HepG2 (cell line): ENCODE results near the gene EPB41L5. TPM values are rescaled to one million over a fixed set of nuclear protein-coding genes. Genes with fewer than 3 reads are reported as not detected.

Source experiments
- ATAC-seq: fragments of 200-7000 bp; cut with Tn5 transposase; 3 replicates; pipeline ENCODE4 v1.9.1; 2020; ENCODE audit warnings: mild to moderate bottlenecking, moderate library complexity
- BruUV-seq: library from RNA; stranded (reverse); fragments of 400-500 nt; replicated peaks from 2 replicates; lab custom pipeline; 2021; lab: Mats Ljungman, UMichigan
- CTCF ChIA-PET: fragments of 300-600 bp; formaldehyde crosslinking; extraction: SDS; loops from one replicate; lab custom pipeline; 2021; ENCODE audit warnings: low total read pairs, inconsistent platforms, low intra/inter-chr PET ratio; lab: Yijun Ruan, JAX
- POLR2A ChIA-PET: fragments of 350-600 bp; sonication (Branson Sonifier 250); formaldehyde crosslinking; loops from one replicate; lab custom pipeline; 2020; ENCODE audit warnings: antibody characterized with exemption, inconsistent platforms; lab: Yijun Ruan, JAX
- DNase-seq: peaks from one replicate; pipeline ENCODE4 v3.0.0-alpha.2; 2015; ENCODE audit warnings: low spot score
- FAIRE-seq: peaks from 3 replicates; lab custom pipeline; 2011; peaks lifted over from hg19 to GRCh38; lab: Jason Lieb, UNC
- H2AFZ ChIP-seq: one replicate; pipeline ENCODE4 v1.6.1; 2011; ENCODE audit warnings: low read length, inconsistent platforms
- H3K27ac ChIP-seq: fragments of 300-600 bp; 3 replicates; pipeline ENCODE4 v1.8.0; 2011; ENCODE audit warnings: mixed run types, mild to moderate bottlenecking, mixed read lengths, low read length, inconsistent platforms; ENCODE audit not compliant: insufficient read depth; ENCODE audit errors: extremely low read length
- H3K27me3 ChIP-seq, 2 experiments: fragments of 200-600 bp in 1 of 2; 2 replicates in 1 of 2; 3 replicates in 1 of 2; pipeline versions ENCODE4 v1.6.0 to v1.8.0; 2011; ENCODE audit warnings: low read length in 2 of 2, mild to moderate bottlenecking in 2 of 2, moderate library complexity in 2 of 2, inconsistent platforms in 1 of 2; ENCODE audit not compliant: insufficient read depth in 2 of 2, control insufficient read depth in 1 of 2
- H3K36me3 ChIP-seq, 2 experiments: fragments of 200-600 bp in 1 of 2; replicated peaks in 1 of 2; 2 replicates in 1 of 2; 3 replicates in 1 of 2; pipeline versions ENCODE4 v1.5.1 to v1.8.0; 2011; ENCODE audit warnings: low read length in 2 of 2, inconsistent platforms in 1 of 2; ENCODE audit not compliant: insufficient read depth in 2 of 2, control insufficient read depth in 1 of 2
- H3K4me1 ChIP-seq: 2 replicates; pipeline ENCODE4 v1.5.1; 2012; ENCODE audit warnings: low read length, inconsistent platforms; ENCODE audit not compliant: insufficient read depth
- H3K4me2 ChIP-seq: 2 replicates; pipeline ENCODE4 v1.6.0; 2011; ENCODE audit warnings: low read depth, low read length, inconsistent platforms
- H3K4me3 ChIP-seq, 3 experiments: fragments of 200-600 bp in 1 of 3; sonication (generic), shearing (Covaris generic) in 1 of 3; replicated peaks in 1 of 3; 2 replicates each; pipeline ENCODE4 v1.5.1; 2011 to 2016; ENCODE audit warnings: low read length in 3 of 3, inconsistent platforms in 2 of 3, low read depth in 2 of 3, mild to moderate bottlenecking in 2 of 3, control low read depth in 1 of 3, mixed read lengths in 1 of 3; ENCODE audit not compliant: insufficient read depth in 1 of 3
- H3K79me2 ChIP-seq: one replicate; pipeline ENCODE4 v1.6.1; 2011; ENCODE audit warnings: low read length, inconsistent platforms; ENCODE audit not compliant: insufficient read depth
- H3K9ac ChIP-seq: 2 replicates; pipeline ENCODE4 v1.6.0; 2011; ENCODE audit warnings: mild to moderate bottlenecking, low read depth, low read length, inconsistent platforms; ENCODE audit not compliant: insufficient read depth
- H3K9me3 ChIP-seq: 2 replicates; pipeline ENCODE4 v1.5.1; 2012; ENCODE audit warnings: mild to moderate bottlenecking, low read length
- H4K20me1 ChIP-seq: 2 replicates; pipeline ENCODE4 v1.6.0; 2011; ENCODE audit warnings: inconsistent platforms, mild to moderate bottlenecking, low read length, moderate library complexity; ENCODE audit not compliant: insufficient read depth
- ARNT ChIP-seq: fragments of 450-650 bp; IDR thresholded peaks from 2 replicates; pipeline ENCODE4 v1.6.1; 2017
- ATF7-NPFF ChIP-seq: sonication (generic); formaldehyde crosslinking; IDR thresholded peaks from 2 replicates; pipeline ENCODE4 v1.8.1; 2023; ENCODE audit warnings: mild to moderate bottlenecking, low read depth, missing genetic modification reagents, moderate library complexity
- CCDC6 ChIP-seq: sonication (generic); formaldehyde crosslinking; IDR thresholded peaks from 2 replicates; pipeline ENCODE4 v1.8.1; 2022; ENCODE audit warnings: mild to moderate bottlenecking, missing genetic modification reagents, moderate library complexity
- FOXP1 ChIP-seq, 2 experiments: fragments of 450-650 bp in 1 of 2; IDR thresholded peaks; 2 replicates each; pipeline ENCODE4 v1.6.1; 2017 to 2018; ENCODE audit warnings: antibody characterized with exemption in 1 of 2
- MEIS2 ChIP-seq: sonication (generic); formaldehyde crosslinking; IDR thresholded peaks from 2 replicates; pipeline ENCODE4 v1.9.0; 2021; ENCODE audit warnings: mild to moderate bottlenecking, missing genetic modification reagents
- PCBP2 ChIP-seq: fragments of 200-400 bp; formaldehyde crosslinking; optimal IDR thresholded peaks from 2 replicates; pipeline ENCODE3; 2018; ENCODE audit warnings: low read length, low read depth; ENCODE audit not compliant: poor library complexity, severe bottlenecking
- SALL1 ChIP-seq: sonication (generic); formaldehyde crosslinking; IDR thresholded peaks from 2 replicates; pipeline ENCODE4 v1.8.0; 2022; ENCODE audit warnings: mild to moderate bottlenecking, missing genetic modification reagents
- SAP130 ChIP-seq: IDR thresholded peaks from 2 replicates; pipeline ENCODE4 v1.6.1; 2016; ENCODE audit warnings: low read depth
- SOX13 ChIP-seq, 3 experiments: fragments of 450-650 bp in 1 of 3; sonication (generic) in 1 of 3; formaldehyde crosslinking in 1 of 3; IDR thresholded peaks in 2 of 3; conservative IDR thresholded peaks in 1 of 3; 2 replicates each; pipeline versions ENCODE4 v1.5.0 to v1.6.1; 2016 to 2020; ENCODE audit warnings: antibody characterized with exemption in 1 of 3, mild to moderate bottlenecking in 1 of 3, missing compliant biosample characterization in 1 of 3, missing genetic modification reagents in 1 of 3, moderate library complexity in 1 of 3
- ZBTB20 ChIP-seq: sonication (generic); formaldehyde crosslinking; IDR thresholded peaks from 2 replicates; pipeline ENCODE4 v1.8.1; 2023; ENCODE audit warnings: missing genetic modification reagents, low read depth, mild to moderate bottlenecking, borderline replicate concordance
- ZNF3 ChIP-seq: IDR thresholded peaks from 2 replicates; pipeline ENCODE4 v1.7.0; 2017; ENCODE audit warnings: inconsistent platforms
- ZNF674 ChIP-seq: sonication (generic); formaldehyde crosslinking; IDR thresholded peaks from 2 replicates; pipeline ENCODE4 v1.5.0; 2020; ENCODE audit warnings: low read depth, mild to moderate bottlenecking, missing genetic modification reagents
- WGBS: methylation state at CpG from one replicate; pipeline ENCODE4 v1.1.6; 2017; ENCODE audit warnings: low lambda C conversion rate; 5-methylcytosine and 5-hydroxymethylcytosine counted together
- in situ Hi-C: cut with HindIII; loops from 2 replicates; pipeline ENCODE4 v1.10.0; 2017; ENCODE audit warnings: low pct_unique_long_range_greater_than_20kb; ENCODE audit not compliant: extremely low pct_ligation_motif_present
- intact Hi-C: fragments of 100-400 bp; cut with micrococcal nuclease; formaldehyde crosslinking; loops from one replicate; pipeline ENCODE4 v1.10.0; 2022; ENCODE audit not compliant: unreplicated experiment
- polyA plus RNA-seq, 8 experiments: library from polyadenylated mRNA; depleted of rRNA in 3 of 8; stranded (reverse) in 7 of 8; unstranded in 1 of 8; fragments of >200 nt; fragmentation: Illumina TruSeq in 4 of 8; extraction: Trizol in 4 of 8; gene quantifications; 2 replicates each; pipeline versions ENCODE4 v1.2.1 to v1.2.3, GENCODE V29; 2011 to 2016; ENCODE audit warnings: low read depth in 4 of 8, missing spikeins in 1 of 8, mixed read lengths in 1 of 8; ENCODE audit not compliant: insufficient read depth in 1 of 8
- total RNA-seq, 5 experiments: library from RNA; depleted of rRNA; stranded (reverse); fragments of >200 nt; fragmentation: Illumina TruSeq; extraction: Trizol; gene quantifications; 2 replicates each; pipeline ENCODE4 v1.2.3, GENCODE V29; 2016; ENCODE audit warnings: low read depth in 1 of 5
- TF ChIP-seq, protein P1 (sequence below): sonication (generic); formaldehyde crosslinking; IDR thresholded peaks from 2 replicates; pipeline ENCODE4 v1.4.0; 2020; ENCODE audit warnings: missing genetic modification reagents, low read depth, mild to moderate bottlenecking, borderline replicate concordance

Gene EPB41L5
- total and polyA plus RNA-seq, 2 of the 13 experiments (the other 11 are each of a cell fraction or from before 2014, with no cell fraction given): 40.5 to 47.5 TPM

DNA sequence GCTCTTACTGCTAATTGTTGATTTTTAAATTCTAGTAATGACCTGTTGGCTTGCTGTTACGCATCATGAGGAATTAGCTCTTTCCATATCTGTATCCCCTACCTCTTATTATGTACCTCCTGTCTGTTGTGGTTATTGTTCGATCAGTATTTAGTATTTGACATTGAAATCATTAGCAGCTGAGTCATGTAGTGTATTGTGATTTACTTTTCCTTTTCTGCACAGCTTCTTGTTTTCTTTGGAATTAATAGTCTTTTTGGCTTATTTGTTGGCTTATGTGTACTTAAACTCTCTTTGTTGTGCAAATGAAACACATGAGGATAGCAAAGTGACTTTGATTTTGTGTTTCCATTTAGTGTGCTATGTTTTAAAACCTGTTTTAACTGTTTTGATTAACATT lies 4.3 kb downstream of the EPB41L5 start:
- 73% methylated on average over 2 of the region's 2 CpGs for WGBS
- peaks cover 54% of the 10 kb centered on the region for H3K4me1 ChIP-seq
- peaks cover 84% of the 10 kb centered on the region for H3K79me2 ChIP-seq
- H4K20me1 ChIP-seq: peaks cover 33% of the 10 kb centered on the region
- H3K9me3 ChIP-seq: no peaks in the 10 kb centered on the region
- DNase-seq: no peak
- intact Hi-C loops (loop anchor here (2.0 kb wide), 1 partner anchor 20 kb away; no protein-coding TSS in a partner anchor), in situ Hi-C loops (no loop called here)
- no peak for FAIRE-seq
- H2AFZ ChIP-seq: no peak overlapping the region
- H3K9ac ChIP-seq: no peak overlapping the region
- ChIA-PET POLR2A (no interaction called here), CTCF (no interaction called here)
- ATAC-seq: no peak
- peak overlapping the region; percentile 33 for H3K4me2 ChIP-seq
- BruUV-seq: no TSS peak
- no peak overlapping the region for H3K27ac ChIP-seq
- H3K4me3 ChIP-seq: no peak overlapping the region
- H3K36me3 ChIP-seq: peaks cover 0 to 4% of the 10 kb centered on the region in 2 experiments; a peak in 1 of 5 replicates
- H3K27me3 ChIP-seq: no peaks in the 10 kb centered on the region
- TF ChIP-seq SOX13 (IDR thresholded peaks at IDR 0.05) (no peak), SOX13 (CRISPR knock-in tag; conservative IDR thresholded peaks at IDR 0.05 in 1 of 2, IDR thresholded peaks at IDR 0.05 in 1 of 2) (peak in 1 of 2 experiments; percentile 40; a peak in 1 of 4 replicates), ZBTB20 (CRISPR knock-in tag) (no peak), SAP130 (0 out of 2 replicates have a peak, but pooled peaks have one; percentile 22), FOXP1 (IDR thresholded peaks at IDR 0.05) (no peak), FOXP1 (CRISPR knock-in tag; IDR thresholded peaks at IDR 0.05) (peak; percentile 16; the same call in 1 of the 2 replicates)

DNA sequence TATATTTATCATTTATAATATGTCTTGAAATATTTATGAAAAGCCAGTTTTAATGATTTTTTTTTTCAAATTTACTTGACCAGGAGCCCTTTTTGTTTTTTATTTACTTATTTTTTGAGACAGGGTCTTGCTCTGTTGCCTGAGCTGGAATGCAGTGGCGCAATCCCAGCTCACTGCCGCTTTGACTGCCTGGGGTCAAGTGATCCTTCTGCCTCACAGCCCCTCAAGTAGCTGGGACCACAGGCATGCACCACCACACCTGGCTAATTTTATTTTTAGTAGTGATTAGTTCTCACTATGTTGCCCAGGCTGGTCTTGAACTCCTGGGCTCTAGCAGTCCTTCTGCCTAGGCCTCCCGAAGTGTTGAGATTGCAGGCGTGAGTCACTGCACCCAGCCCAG lies 5.7 kb downstream of the EPB41L5 start:
- H3K27ac ChIP-seq: no peak overlapping the region
- H3K4me1 ChIP-seq: peaks cover 54% of the 10 kb centered on the region
- H2AFZ ChIP-seq: no peak overlapping the region
- H4K20me1 ChIP-seq: peaks cover 33% of the 10 kb centered on the region
- H3K79me2 ChIP-seq: peaks cover 93% of the 10 kb centered on the region
- POLR2A ChIA-PET: no interaction called here
- 0 out of 2 replicates have a peak overlapping the region, but pooled peaks have one; percentile 15 for H3K4me2 ChIP-seq
- CTCF ChIA-PET: no interaction called here
- ATAC-seq: peak; percentile 44; the same call in 1 of the 3 replicates
- in situ Hi-C loops (no loop called here), intact Hi-C loops (no loop called here)
- WGBS: 82% methylated on average over 4 of the region's 4 CpGs
- no peak overlapping the region for H3K4me3 ChIP-seq
- no peaks in the 10 kb centered on the region for H3K27me3 ChIP-seq
- FAIRE-seq: no peak
- peaks cover 0 to 4% of the 10 kb centered on the region in 2 experiments; a peak in 1 of 5 replicates for H3K36me3 ChIP-seq
- DNase-seq: no peak
- BruUV-seq: no TSS peak
- H3K9ac ChIP-seq: no peak overlapping the region
- no peaks in the 10 kb centered on the region for H3K9me3 ChIP-seq
- TF ChIP-seq SALL1 (CRISPR knock-in tag) (peak; percentile 59; the same call in 1 of the 2 replicates), ARNT (no peak), ZNF674 (no peak), ZNF3 (CRISPR knock-in tag) (no peak), CCDC6 (CRISPR knock-in tag) (no peak), PCBP2 (no peak), MEIS2 (CRISPR knock-in tag) (no peak), ATF7-NPFF (CRISPR knock-in tag) (no peak)
- TF ChIP-seq, protein P1, sequence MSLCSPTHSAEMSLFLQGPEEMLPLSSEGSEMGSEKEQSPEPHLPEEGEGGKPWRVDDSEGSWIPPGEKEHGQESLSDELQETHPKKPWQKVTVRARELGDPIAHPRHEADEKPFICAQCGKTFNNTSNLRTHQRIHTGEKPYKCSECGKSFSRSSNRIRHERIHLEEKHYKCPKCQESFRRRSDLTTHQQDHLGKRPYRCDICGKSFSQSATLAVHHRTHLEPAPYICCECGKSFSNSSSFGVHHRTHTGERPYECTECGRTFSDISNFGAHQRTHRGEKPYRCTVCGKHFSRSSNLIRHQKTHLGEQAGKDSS (CRISPR knock-in tag): no peak
